HEK293 (cell line): ENCODE measurements around the gene SPA17.
A peak's percentile ranks its signal among the peaks of the same experiment; 100 is the strongest.

Source experiments
- CTCF ChIA-PET: fragments of 350-600 bp; formaldehyde crosslinking; extraction: SDS; loops from one replicate; lab custom pipeline; 2021; ENCODE audit warnings: antibody characterized with exemption; lab: Yijun Ruan, JAX
- POLR2A ChIA-PET: fragments of 300-600 bp; formaldehyde crosslinking; extraction: SDS; loops from one replicate; lab custom pipeline; 2020; ENCODE audit warnings: antibody characterized with exemption, inconsistent platforms; lab: Yijun Ruan, JAX
- H3K27ac ChIP-seq: fragments of 200-500 bp; sonication (Bioruptor generic); 2 replicates; pipeline ENCODE4 v1.5.1; 2014; ENCODE audit warnings: low read depth, low read length, control low read depth, inconsistent platforms; ENCODE audit errors: extremely low read depth
- H3K36me3 ChIP-seq, 2 experiments: fragments of 200-500 bp in 1 of 2; sonication (Bioruptor generic) in 1 of 2; 1 replicate in 1 of 2; 2 replicates in 1 of 2; pipeline ENCODE4 v1.5.1; 2014 to 2017; ENCODE audit warnings: inconsistent platforms in 2 of 2, low read length in 2 of 2; ENCODE audit not compliant: control insufficient read depth in 2 of 2, insufficient read depth in 1 of 2
- H3K4me1 ChIP-seq: fragments of 200-500 bp; sonication (Bioruptor generic); 2 replicates; pipeline ENCODE4 v1.5.1; 2014; ENCODE audit warnings: mild to moderate bottlenecking, low read length, inconsistent platforms; ENCODE audit not compliant: control insufficient read depth, insufficient read depth
- H3K4me3 ChIP-seq: 2 replicates; pipeline ENCODE4 v1.5.1; 2011; ENCODE audit warnings: low read depth, mild to moderate bottlenecking, control low read depth, low read length, moderate library complexity
- H3K9me3 ChIP-seq: fragments of 200-500 bp; sonication (Bioruptor generic); 2 replicates; pipeline ENCODE4 v1.5.1; 2014; ENCODE audit warnings: low read depth, low read length, inconsistent platforms; ENCODE audit not compliant: control insufficient read depth, insufficient read depth
- CTCF ChIP-seq: fragments of 450-650 bp; formaldehyde crosslinking; IDR thresholded peaks from 2 replicates; pipeline ENCODE4 v1.5.1; 2016; ENCODE audit warnings: missing biosample characterization, missing genetic modification characterization
- EGR2 ChIP-seq: fragments of 450-650 bp; formaldehyde crosslinking; IDR thresholded peaks from 2 replicates; pipeline ENCODE4 v1.5.1; 2016; ENCODE audit warnings: low read depth, missing biosample characterization, missing genetic modification characterization
- GLI4 ChIP-seq: fragments of 450-650 bp; formaldehyde crosslinking; IDR thresholded peaks from 2 replicates; pipeline ENCODE4 v1.5.1; 2016; ENCODE audit warnings: missing biosample characterization, missing genetic modification characterization
- KLF8 ChIP-seq: fragments of 450-650 bp; formaldehyde crosslinking; IDR thresholded peaks from 2 replicates; pipeline ENCODE4 v1.5.1; 2016; ENCODE audit warnings: missing biosample characterization, missing genetic modification characterization
- SCRT2 ChIP-seq: fragments of 450-650 bp; formaldehyde crosslinking; IDR thresholded peaks from 2 replicates; pipeline ENCODE4 v1.5.1; 2016; ENCODE audit warnings: missing biosample characterization, missing genetic modification characterization
- SETDB1 ChIP-seq: IDR thresholded peaks from one replicate; pipeline ENCODE4 v1.6.1; 2017; ENCODE audit warnings: mild to moderate bottlenecking, low read length, moderate library complexity, mixed read lengths; ENCODE audit not compliant: insufficient read length
- SP3 ChIP-seq: fragments of 450-650 bp; formaldehyde crosslinking; IDR thresholded peaks from 2 replicates; pipeline ENCODE4 v1.5.1; 2016; ENCODE audit warnings: missing biosample characterization, missing genetic modification characterization
- SP7 ChIP-seq: fragments of 450-650 bp; formaldehyde crosslinking; IDR thresholded peaks from 2 replicates; pipeline ENCODE4 v1.5.1; 2016; ENCODE audit warnings: missing biosample characterization, missing genetic modification characterization
- TSHZ1 ChIP-seq: fragments of 450-650 bp; formaldehyde crosslinking; IDR thresholded peaks from 2 replicates; pipeline ENCODE4 v1.5.1; 2016; ENCODE audit warnings: missing biosample characterization, missing genetic modification characterization, borderline replicate concordance
- ZBTB11 ChIP-seq: fragments of 450-650 bp; formaldehyde crosslinking; conservative IDR thresholded peaks from 2 replicates; pipeline ENCODE4 v1.5.1; 2016; ENCODE audit warnings: low read depth, missing biosample characterization, missing genetic modification characterization
- ZBTB48 ChIP-seq: fragments of 450-650 bp; formaldehyde crosslinking; IDR thresholded peaks from 2 replicates; pipeline ENCODE4 v1.5.1; 2016; ENCODE audit warnings: missing biosample characterization, missing genetic modification characterization
- ZFHX2 ChIP-seq: fragments of 450-650 bp; formaldehyde crosslinking; conservative IDR thresholded peaks from 2 replicates; pipeline ENCODE4 v1.5.1; 2016; ENCODE audit warnings: missing biosample characterization, missing genetic modification characterization
- ZFP3 ChIP-seq: fragments of 450-650 bp; formaldehyde crosslinking; IDR thresholded peaks from 2 replicates; pipeline ENCODE4 v1.5.1; 2016; ENCODE audit warnings: low read depth, missing biosample characterization, missing genetic modification characterization
- ZNF121 ChIP-seq: fragments of 450-650 bp; formaldehyde crosslinking; IDR thresholded peaks from 2 replicates; pipeline ENCODE4 v1.5.1; 2016; ENCODE audit warnings: missing biosample characterization, missing genetic modification characterization
- ZNF138 ChIP-seq: fragments of 450-650 bp; formaldehyde crosslinking; IDR thresholded peaks from 2 replicates; pipeline ENCODE4 v1.5.1; 2016; ENCODE audit warnings: missing biosample characterization, missing genetic modification characterization, borderline replicate concordance
- ZNF391 ChIP-seq: fragments of 450-650 bp; formaldehyde crosslinking; IDR thresholded peaks from 2 replicates; pipeline ENCODE4 v1.5.1; 2016; ENCODE audit warnings: low read depth, missing biosample characterization, missing genetic modification characterization, borderline replicate concordance
- ZNF48 ChIP-seq: fragments of 450-650 bp; formaldehyde crosslinking; IDR thresholded peaks from 2 replicates; pipeline ENCODE4 v1.5.1; 2016; ENCODE audit warnings: missing biosample characterization, missing genetic modification characterization
- ZNF544 ChIP-seq: fragments of 450-650 bp; formaldehyde crosslinking; IDR thresholded peaks from 2 replicates; pipeline ENCODE4 v1.5.0; 2017; ENCODE audit warnings: missing biosample characterization, missing genetic modification characterization
- ZNF654 ChIP-seq: fragments of 450-650 bp; formaldehyde crosslinking; IDR thresholded peaks from 2 replicates; pipeline ENCODE4 v1.5.1; 2016; ENCODE audit warnings: low read depth, missing biosample characterization, missing genetic modification characterization
- ZNF701 ChIP-seq: fragments of 450-650 bp; formaldehyde crosslinking; IDR thresholded peaks from 2 replicates; pipeline ENCODE4 v1.5.1; 2016; ENCODE audit warnings: missing biosample characterization, missing genetic modification characterization
- ZNF776 ChIP-seq: fragments of 450-650 bp; formaldehyde crosslinking; IDR thresholded peaks from 2 replicates; pipeline ENCODE4 v1.5.0; 2017; ENCODE audit warnings: missing biosample characterization, missing genetic modification characterization, borderline replicate concordance
- ZNF792 ChIP-seq: fragments of 450-650 bp; formaldehyde crosslinking; IDR thresholded peaks from 2 replicates; pipeline ENCODE4 v1.5.1; 2016; ENCODE audit warnings: missing biosample characterization, missing genetic modification characterization

SPA17 gene

GRCh38 chr11:124644426-124645280 lies 29.1 kb upstream of the SPA17 start (continued):
- TF ChIP-seq CTCF (tag by site-specific recombination) (peak; percentile 72; the same call in 1 of the 2 replicates), ZFP3 (no peak), ZNF48 (no peak), SP7 (tag by site-specific recombination) (0 out of 2 replicates have a peak, but pooled peaks have one; percentile 12), ZNF654 (peak; percentile 77), ZNF544 (tag by site-specific recombination) (no peak), ZNF391 (tag by site-specific recombination) (no peak), SETDB1 (no peak), ZBTB48 (no peak)

- H3K9me3 ChIP-seq, result no peaks in the 10 kb centered on the region
- H3K36me3 ChIP-seq, result no peaks in the 10 kb centered on the region
- CTCF ChIA-PET, result interaction anchor here (1.2 to 4.8 kb wide), 3 partner anchors 25 to 788 kb away, joined by 4 to 53 read pairs (median 43); partner anchors contain the start of genes SIAE and SPA17
- no peak overlapping the region for H3K4me3 ChIP-seq
- H3K27ac ChIP-seq, result no peak overlapping the region
- no peak for TF ChIP-seq EGR2
- TF ChIP-seq ZNF776, result no peak
- no peak for TF ChIP-seq SCRT2 (tag by site-specific recombination)
- no peak for TF ChIP-seq ZNF701 (tag by site-specific recombination)
- TF ChIP-seq KLF8 (tag by site-specific recombination), result no peak
- TF ChIP-seq ZBTB11 (tag by site-specific recombination), result no peak
- TF ChIP-seq SP3 (tag by site-specific recombination), result no peak
- TF ChIP-seq GLI4 (tag by site-specific recombination), result no peak
- no peak for TF ChIP-seq ZNF121 (tag by site-specific recombination)
- no peak for TF ChIP-seq ZNF138 (tag by site-specific recombination)
- POLR2A ChIA-PET, result no interaction called here
- no peaks in the 10 kb centered on the region for H3K4me1 ChIP-seq
Observed at GRCh38 chr11:124646148-124646547, 27.6 kb upstream of the SPA17 start.

GRCh38 chr11:124648610-124649009 lies 25.1 kb upstream of the SPA17 start:
- CTCF ChIA-PET, result interaction anchor here (0.7 to 1.4 kb wide), 5 partner anchors 15 to 445 kb away, joined by 3 to 7 read pairs (median 3); no protein-coding TSS in a partner anchor
- no peaks in the 10 kb centered on the region for H3K9me3 ChIP-seq
- no peaks in the 10 kb centered on the region for H3K36me3 ChIP-seq
- H3K4me1 ChIP-seq, result no peaks in the 10 kb centered on the region
- H3K4me3 ChIP-seq, result no peak overlapping the region
- TF ChIP-seq ZNF792 (tag by site-specific recombination) (no peak), ZFHX2 (tag by site-specific recombination) (peak; percentile 51), TSHZ1 (tag by site-specific recombination) (no peak), EGR2 (peak; percentile 77; the same call in 1 of the 2 replicates)
- H3K27ac ChIP-seq, result no peak overlapping the region
- POLR2A ChIA-PET, result no interaction called here
